Measurements from ENCODE around the gene CALD1.

The CALD1 gene

DNA sequence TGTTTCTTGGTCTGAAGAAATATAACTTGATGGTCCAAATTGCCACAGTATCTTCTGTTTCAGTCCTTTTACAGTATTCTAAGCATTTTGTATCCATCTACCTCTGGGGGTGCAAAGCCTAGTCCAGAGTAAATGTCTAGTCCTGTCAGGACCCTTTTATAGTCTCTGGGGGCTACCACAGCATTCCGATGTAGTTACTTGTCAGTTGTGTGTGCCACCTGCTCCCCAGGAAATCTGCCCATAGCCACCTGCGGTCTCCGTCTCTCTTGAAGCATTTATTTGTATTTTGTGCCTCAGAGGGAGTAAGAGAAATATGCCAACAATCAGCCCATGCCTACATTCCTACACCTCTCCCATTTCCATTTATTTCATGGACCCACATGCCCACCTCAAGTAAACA is 219.7 kb downstream of the CALD1 start:
- no peaks in the 10 kb centered on the region for H3K27me3 ChIP-seq (ENCODE audit: control insufficient read depth in 1 of 2, insufficient read depth in 2 of 2, low read length in 2 of 2)
- no peaks in the 10 kb centered on the region for H3K9me3 ChIP-seq (ENCODE audit: control insufficient read depth in 1 of 2, low read length in 2 of 2)
- H3K9ac ChIP-seq (ENCODE audit: low read depth in 1 of 2, low read length in 2 of 2) = no peak overlapping the region
- H3K27ac ChIP-seq (ENCODE audit: low read depth, low read length) = no peak overlapping the region
- H3K4me1 ChIP-seq (ENCODE audit: control insufficient read depth in 1 of 2, insufficient read depth in 2 of 2, low read length in 2 of 2) = no peaks in the 10 kb centered on the region
- peaks cover 0 to 6% of the 10 kb centered on the region in 2 donors for H3K36me3 ChIP-seq (ENCODE audit: control insufficient read depth in 1 of 2, insufficient read depth in 2 of 2, low read length in 2 of 2)
- no peak overlapping the region for H3K4me3 ChIP-seq (ENCODE audit: low read depth in 1 of 2, low read length in 2 of 2)

GRCh38 chr7:135001390-135002165 is 222.1 kb downstream of the CALD1 start:
- Histone ChIP-seq H3K4me3 (ENCODE audit: low read depth in 1 of 2, low read length in 2 of 2) (no peak overlapping the region), H3K36me3 (ENCODE audit: control insufficient read depth in 1 of 2, insufficient read depth in 2 of 2, low read length in 2 of 2) (no peaks in the 10 kb centered on the region), H3K9me3 (ENCODE audit: control insufficient read depth in 1 of 2, low read length in 2 of 2) (no peaks in the 10 kb centered on the region), H3K27ac (ENCODE audit: low read depth, low read length) (no peak overlapping the region), H3K4me1 (ENCODE audit: control insufficient read depth in 1 of 2, insufficient read depth in 2 of 2, low read length in 2 of 2) (no peaks in the 10 kb centered on the region), H3K27me3 (ENCODE audit: control insufficient read depth in 1 of 2, insufficient read depth in 2 of 2, low read length in 2 of 2) (no peaks in the 10 kb centered on the region), H3K9ac (ENCODE audit: low read depth in 1 of 2, low read length in 2 of 2) (no peak overlapping the region)

GRCh38 chr7:135012229-135012628 is 232.8 kb downstream of the CALD1 start:
- Histone ChIP-seq H3K36me3 (ENCODE audit: control insufficient read depth in 1 of 2, insufficient read depth in 2 of 2, low read length in 2 of 2) (no peaks in the 10 kb centered on the region), H3K4me1 (ENCODE audit: control insufficient read depth in 1 of 2, insufficient read depth in 2 of 2, low read length in 2 of 2) (no peaks in the 10 kb centered on the region), H3K27me3 (ENCODE audit: control insufficient read depth in 1 of 2, insufficient read depth in 2 of 2, low read length in 2 of 2) (no peaks in the 10 kb centered on the region), H3K9me3 (ENCODE audit: control insufficient read depth in 1 of 2, low read length in 2 of 2) (no peaks in the 10 kb centered on the region), H3K4me3 (ENCODE audit: low read depth in 1 of 2, low read length in 2 of 2) (no peak overlapping the region), H3K9ac (ENCODE audit: low read depth in 1 of 2, low read length in 2 of 2) (no peak overlapping the region), H3K27ac (ENCODE audit: low read depth, low read length) (no peak overlapping the region)

All from duodenal mucosa (tissue), 2 donors.